TTC549 (cell line): Measurements from ENCODE around the gene CNPY4.

Experiments
- FAIRE-seq: peaks from 2 replicates; lab custom pipeline; 2012; peaks lifted over from hg19 to GRCh38; lab: Jason Lieb, UNC

CNPY4 gene

GRCh38 chr7:100167912-100168323 lies 48.5 kb downstream of the CNPY4 start:
- no peak for FAIRE-seq

GRCh38 chr7:100169147-100169850 lies 49.9 kb downstream of the CNPY4 start:
- FAIRE-seq: no peak

GRCh38 chr7:100170101-100170897 lies 50.9 kb downstream of the CNPY4 start:
- no peak for FAIRE-seq

GRCh38 chr7:100171087-100171681 lies 51.8 kb downstream of the CNPY4 start:
- FAIRE-seq: no peak

GRCh38 chr7:100171840-100172239 lies 52.4 kb downstream of the CNPY4 start:
- no peak for FAIRE-seq

- FAIRE-seq: no peak
These were observed 54.5 kb downstream of the CNPY4 start for GRCh38 chr7:100173806-100174495.

- no peak for FAIRE-seq
These were observed 55.1 kb downstream of the CNPY4 start for GRCh38 chr7:100174582-100174981.
